GM18861 (cell line): ENCODE measurements around the gene NOX4.
"Not testable (repeated sequence)": the region's sequence is repeated elsewhere in the genome, so short reads cannot be mapped to it uniquely, and the experiment has no call there.

ENCODE experiments used
- ATAC-seq: cut with Tn5 transposase; IDR thresholded peaks from one replicate; pipeline ENCODE4 v1.9.1; 2021; ENCODE audit not compliant: unreplicated experiment

The NOX4 gene

GRCh38 chr11:89382986-89383385 lies 108.2 kb downstream of the NOX4 start:
- not testable (repeated sequence) for ATAC-seq

GRCh38 chr11:89381094-89381493 lies 110.1 kb downstream of the NOX4 start:
- ATAC-seq, result no peak

GRCh38 chr11:89379976-89380771 lies 111.0 kb downstream of the NOX4 start:
- ATAC-seq, result not testable (repeated sequence)

- ATAC-seq, result not testable (repeated sequence)
These were observed 112.2 kb downstream of the NOX4 start for GRCh38 chr11:89378986-89379385.

GRCh38 chr11:89369356-89369755 lies 121.8 kb downstream of the NOX4 start:
- peak; percentile 45 for ATAC-seq

- ATAC-seq, result not testable (repeated sequence)
These were observed 126.3 kb downstream of the NOX4 start for GRCh38 chr11:89364856-89365255.

- ATAC-seq, result no peak
These were observed 129.4 kb downstream of the NOX4 start for GRCh38 chr11:89361734-89362133.

GRCh38 chr11:89359208-89359607 lies 132.0 kb downstream of the NOX4 start:
- ATAC-seq, result not testable (repeated sequence)

GRCh38 chr11:89358761-89359160 lies 132.4 kb downstream of the NOX4 start:
- no peak for ATAC-seq

- no peak for ATAC-seq
These were observed 135.5 kb downstream of the NOX4 start for GRCh38 chr11:89355646-89356045.

GRCh38 chr11:89354513-89354912 lies 136.7 kb downstream of the NOX4 start:
- not testable (repeated sequence) for ATAC-seq

- ATAC-seq, result no peak
These were observed 144.1 kb downstream of the NOX4 start for GRCh38 chr11:89347071-89347470.

GRCh38 chr11:89346601-89347000 lies 144.6 kb downstream of the NOX4 start:
- no peak for ATAC-seq

- ATAC-seq, result not testable (repeated sequence)
These were observed 148.1 kb downstream of the NOX4 start for GRCh38 chr11:89342880-89343572.

GRCh38 chr11:89340450-89340849 lies 150.7 kb downstream of the NOX4 start:
- not testable (repeated sequence) for ATAC-seq

GRCh38 chr11:89338073-89338472 lies 153.1 kb downstream of the NOX4 start:
- not testable (repeated sequence) for ATAC-seq

- ATAC-seq, result not testable (repeated sequence)
These were observed 154.0 kb downstream of the NOX4 start for GRCh38 chr11:89337100-89337650.

- not testable (repeated sequence) for ATAC-seq
These were observed 157.5 kb downstream of the NOX4 start for GRCh38 chr11:89333704-89334103.

GRCh38 chr11:89331940-89332339 lies 159.2 kb downstream of the NOX4 start:
- not testable (repeated sequence) for ATAC-seq

- ATAC-seq, result no peak
These were observed 163.3 kb downstream of the NOX4 start for GRCh38 chr11:89327885-89328284.

GRCh38 chr11:89321401-89321800 lies 169.8 kb downstream of the NOX4 start:
- no peak for ATAC-seq

- ATAC-seq, result not testable (repeated sequence)
These were observed 180.6 kb downstream of the NOX4 start for GRCh38 chr11:89310607-89311006.
